Measurements from ENCODE around the gene PSMG4. TPM values are rescaled to one million over a fixed set of nuclear protein-coding genes. Genes with fewer than 3 reads are reported as not detected.

The PSMG4 gene
- total and polyA plus RNA-seq, 10 of the 15 experiments (the other 5 are each of a cell fraction or from before 2014, with no cell fraction given): 7.1 to 62.6 (median 29.8) TPM

- FAIRE-seq (no peak), DNase-seq (ENCODE audit: low read depth, low spot score) (no peak), ATAC-seq (no peak)
- no peaks in the 10 kb centered on the region for H3K27me3 ChIP-seq (replicated peaks in 1 of 2; ENCODE audit: control insufficient read depth in 2 of 2, insufficient read depth in 2 of 2, low read length in 1 of 2)
- H3K4me1 ChIP-seq (ENCODE audit: control insufficient read depth, insufficient read depth, low read length): no peaks in the 10 kb centered on the region
- BruUV-seq (replicated peaks): no TSS peak
- H3K36me3 ChIP-seq (ENCODE audit: control insufficient read depth in 2 of 2, insufficient read depth in 2 of 2, low read length in 1 of 2): no peaks in the 10 kb centered on the region; a peak in 1 of 4 replicates
- H3K4me3 ChIP-seq: no peak overlapping the region
- H3K79me2 ChIP-seq (ENCODE audit: control insufficient read depth, insufficient read depth, low read length): no peaks in the 10 kb centered on the region
- H3K4me2 ChIP-seq (ENCODE audit: control insufficient read depth, insufficient read depth): no peak overlapping the region
- TF ChIP-seq MXI1 (IDR thresholded peaks at IDR 0.05; ENCODE audit: low read depth, low read length) (no peak), STAT1 (conservative IDR thresholded peaks at IDR 0.05) (no peak), WRNIP1 (IDR thresholded peaks at IDR 0.05; ENCODE audit: borderline replicate concordance, low read depth, low read length) (no peak), ZBED1 (IDR thresholded peaks at IDR 0.05; ENCODE audit: borderline replicate concordance) (no peak), JUND (IDR thresholded peaks at IDR 0.05; ENCODE audit: low read depth, low read length) (no peak), ETV6 (conservative IDR thresholded peaks at IDR 0.05 in 1 of 2, IDR thresholded peaks at IDR 0.05 in 1 of 2; ENCODE audit: borderline replicate concordance in 1 of 2, low read depth in 1 of 2) (no peak), PAX5 (IDR thresholded peaks at IDR 0.05; ENCODE audit: borderline replicate concordance, low read depth, low read length) (no peak), STAT3 (IDR thresholded peaks at IDR 0.05; ENCODE audit: low read depth, low read length) (no peak), E4F1 (IDR thresholded peaks at IDR 0.05; ENCODE audit: borderline replicate concordance, partially characterized antibody) (no peak), ZNF274 (IDR thresholded peaks at IDR 0.05; ENCODE audit: insufficient read depth, insufficient read length) (no peak), MYB (IDR thresholded peaks at IDR 0.05; ENCODE audit: borderline replicate concordance, low read depth, low read length) (no peak), CBX3 (IDR thresholded peaks at IDR 0.05; ENCODE audit: borderline replicate concordance, low read depth) (no peak), IRF3 (IDR thresholded peaks at IDR 0.05) (no peak), NBN (IDR thresholded peaks at IDR 0.05) (no peak), SMAD1 (IDR thresholded peaks at IDR 0.05; ENCODE audit: low read depth, partially characterized antibody) (no peak), SP1 (IDR thresholded peaks at IDR 0.05; ENCODE audit: low read depth, low read length) (no peak)
- SMC1A ChIA-PET (ENCODE audit: uncharacterized antibody, unreplicated experiment): interaction anchor here (0.6 to 1.0 kb wide), 2 partner anchors 34 to 444 kb away, joined by 3 read pairs; no protein-coding TSS in a partner anchor
- POLR2A ChIA-PET: no interaction called here
- no peak overlapping the region for H3K9ac ChIP-seq (ENCODE audit: control insufficient read depth, insufficient read depth, low read length)
- CTCF ChIA-PET: interaction anchor here (1.8 kb wide), 1 partner anchor 444 kb away, joined by 7 read pairs; no protein-coding TSS in a partner anchor
- H2AFZ ChIP-seq (ENCODE audit: control insufficient read depth, low read depth, low read length): no peak overlapping the region
- no peak overlapping the region for H3K27ac ChIP-seq (ENCODE audit: control insufficient read depth, insufficient read depth)
- H3K9me3 ChIP-seq (replicated peaks; ENCODE audit: control insufficient read depth, insufficient read depth, low read length): no peaks in the 10 kb centered on the region
- intact Hi-C loops (cut with micrococcal nuclease; ENCODE audit: unreplicated experiment): no loop called here
- 28% methylated on average over 16 of the region's 17 CpGs for WGBS (ENCODE audit: insufficient coverage, insufficient replicate concordance, low lambda C conversion rate, missing lambda C conversion rate)
- no peaks in the 10 kb centered on the region for H4K20me1 ChIP-seq (ENCODE audit: control insufficient read depth, insufficient read depth)
- in situ Hi-C loops (cut with MboI): no loop called here
- RAD21 ChIA-PET (ENCODE audit: unreplicated experiment): no interaction called here
Observed at GRCh38 chr6:3287976-3288707, 29.4 kb downstream of the PSMG4 start.

Data from GM12878 (cell line).